GM12878 (cell line): ENCODE data around the gene EEF1E1. TPM values are rescaled to one million over a fixed set of nuclear protein-coding genes. Genes with fewer than 3 reads are reported as not detected.

ENCODE experiments used
- ATAC-seq: fragments of 200-7000 bp; cut with Tn5 transposase; 3 replicates; pipeline ENCODE4 v1.9.1; 2020; ENCODE audit warnings: mild to moderate bottlenecking, moderate library complexity
- BruUV-seq: library from RNA; stranded (reverse); fragments of 400-500 nt; replicated peaks from 2 replicates; lab custom pipeline; 2021; lab: Mats Ljungman, UMichigan
- CTCF ChIA-PET: fragments of 300-600 bp; sonication (Branson Sonifier 250); formaldehyde crosslinking; extraction: SDS; loops from one replicate; lab custom pipeline; 2021; ENCODE audit warnings: inconsistent platforms; lab: Yijun Ruan, JAX
- POLR2A ChIA-PET: fragments of 350-600 bp; formaldehyde crosslinking; extraction: SDS; loops from one replicate; lab custom pipeline; 2021; ENCODE audit warnings: inconsistent platforms; lab: Charles Lee
- RAD21 ChIA-PET: fragments of 300-600 bp; sonication (Branson Sonifier 250); formaldehyde crosslinking; loops from one replicate; lab custom pipeline; 2023; ENCODE audit warnings: antibody characterized with exemption; ENCODE audit not compliant: unreplicated experiment; lab: Charles Lee
- SMC1A ChIA-PET: fragments of 300-600 bp; sonication (Branson Sonifier 250); formaldehyde crosslinking; loops from one replicate; lab custom pipeline; 2023; ENCODE audit not compliant: unreplicated experiment, uncharacterized antibody; lab: Charles Lee
- DNase-seq: peaks from one replicate; pipeline ENCODE4 v3.0.0-alpha.2; 2011; ENCODE audit warnings: low read depth, low spot score
- FAIRE-seq: peaks from 3 replicates; lab custom pipeline; 2011; peaks lifted over from hg19 to GRCh38; lab: Jason Lieb, UNC
- H2AFZ ChIP-seq: 2 replicates; pipeline ENCODE4 v1.6.0; 2011; ENCODE audit warnings: low read depth, low read length, control low read depth; ENCODE audit not compliant: control insufficient read depth
- H3K27ac ChIP-seq: 2 replicates; pipeline ENCODE4 v1.5.1; 2011; ENCODE audit warnings: control low read depth; ENCODE audit not compliant: control insufficient read depth, insufficient read depth
- H3K27me3 ChIP-seq, 2 experiments: replicated peaks in 1 of 2; 2 replicates each; pipeline versions ENCODE4 v1.6.0 to v1.6.1; 2011; ENCODE audit warnings: low read length in 1 of 2; ENCODE audit not compliant: control insufficient read depth in 2 of 2, insufficient read depth in 2 of 2
- H3K36me3 ChIP-seq, 2 experiments: 2 replicates each; pipeline ENCODE4 v1.5.1; 2011; ENCODE audit warnings: low read length in 1 of 2; ENCODE audit not compliant: control insufficient read depth in 2 of 2, insufficient read depth in 2 of 2
- H3K4me1 ChIP-seq: 2 replicates; pipeline ENCODE4 v1.6.1; 2011; ENCODE audit warnings: mild to moderate bottlenecking, low read length, moderate library complexity, mixed read lengths; ENCODE audit not compliant: control insufficient read depth, insufficient read depth
- H3K4me2 ChIP-seq: 2 replicates; pipeline ENCODE4 v1.6.0; 2011; ENCODE audit warnings: control low read depth; ENCODE audit not compliant: control insufficient read depth, insufficient read depth
- H3K4me3 ChIP-seq: fragments of 200-600 bp; sonication (generic); 2 replicates; pipeline ENCODE4 v1.5.1; 2016
- H3K79me2 ChIP-seq: 2 replicates; pipeline ENCODE4 v1.6.0; 2011; ENCODE audit warnings: low read length; ENCODE audit not compliant: control insufficient read depth, insufficient read depth
- H3K9ac ChIP-seq: 2 replicates; pipeline ENCODE4 v1.8.0; 2011; ENCODE audit warnings: low read length, control low read depth, mixed read lengths; ENCODE audit not compliant: control insufficient read depth, insufficient read depth
- H3K9me3 ChIP-seq: replicated peaks from 3 replicates; pipeline ENCODE4 v1.5.1; 2011; ENCODE audit warnings: mild to moderate bottlenecking, low read length; ENCODE audit not compliant: control insufficient read depth, insufficient read depth
- H4K20me1 ChIP-seq: 2 replicates; pipeline ENCODE4 v1.6.0; 2011; ENCODE audit not compliant: control insufficient read depth, insufficient read depth
- HDAC6 ChIP-seq: fragments of 200-600 bp; sonication (generic); IDR thresholded peaks from one replicate; pipeline ENCODE4 v1.8.0; 2017; ENCODE audit warnings: antibody characterized with exemption; ENCODE audit not compliant: unreplicated experiment
- IKZF2 ChIP-seq, 2 experiments: fragments of 450-650 bp; IDR thresholded peaks; 2 replicates each; pipeline ENCODE4 v1.6.1; 2017; ENCODE audit warnings: mild to moderate bottlenecking in 2 of 2, moderate library complexity in 2 of 2
- PAX5 ChIP-seq: IDR thresholded peaks from 2 replicates; pipeline ENCODE4 v1.6.1; 2011; ENCODE audit warnings: low read depth, low read length, borderline replicate concordance
- SKIL ChIP-seq: fragments of 450-650 bp; IDR thresholded peaks from 2 replicates; pipeline ENCODE4 v1.6.1; 2017; ENCODE audit warnings: mild to moderate bottlenecking, low read depth, inconsistent platforms; ENCODE audit not compliant: poor library complexity, severe bottlenecking
- SUZ12 ChIP-seq: fragments of 200-600 bp; sonication (generic); IDR thresholded peaks from one replicate; pipeline ENCODE4 v1.6.1; 2018; ENCODE audit warnings: antibody characterized with exemption, mild to moderate bottlenecking; ENCODE audit not compliant: unreplicated experiment
- TCF7 ChIP-seq: IDR thresholded peaks from 2 replicates; pipeline ENCODE4 v1.6.1; 2014; ENCODE audit warnings: antibody characterized with exemption, borderline replicate concordance
- WGBS: methylation state at CpG from one replicate; pipeline ENCODE4 v1.1.6; 2016; ENCODE audit warnings: low lambda C conversion rate; ENCODE audit not compliant: insufficient replicate concordance, insufficient coverage; ENCODE audit errors: missing lambda C conversion rate; 5-methylcytosine and 5-hydroxymethylcytosine counted together
- in situ Hi-C: fragments of 300-500 bp; cut with MboI; formaldehyde crosslinking; loops from 9 replicates; pipeline ENCODE4 v1.14.3; 2018; ENCODE audit warnings: mixed read lengths
- intact Hi-C: fragments of 100-400 bp; cut with micrococcal nuclease; formaldehyde crosslinking; loops from one replicate; pipeline ENCODE4 v1.14.2; 2022; ENCODE audit not compliant: unreplicated experiment
- polyA plus RNA-seq, 11 experiments: library from polyadenylated mRNA; depleted of rRNA in 4 of 11; unstranded in 6 of 11; stranded (reverse) in 5 of 11; fragments of >200 nt; fragmentation: Nextera tagmentation in 4 of 11; fragmentation: Illumina TruSeq in 1 of 11; extraction: Ambion mirVana in 4 of 11; extraction: Trizol in 1 of 11; gene quantifications; 1 replicate in 1 of 11; 2 replicates in 10 of 11; pipeline versions ENCODE4 v1.2.1 to v1.2.3, GENCODE V29; 2011 to 2016; ENCODE audit warnings: inconsistent platforms in 2 of 11, missing spikeins in 2 of 11, low read depth in 1 of 11
- total RNA-seq, 4 experiments: library from RNA; depleted of rRNA in 3 of 4; stranded (reverse); fragments of >200 nt in 3 of 4; fragmentation: Illumina TruSeq in 1 of 4; extraction: Trizol in 1 of 4; gene quantifications; 2 replicates each; pipeline versions ENCODE4 v1.2.1 to v1.2.3, GENCODE V29; 2013 to 2021

The EEF1E1 gene
- total and polyA plus RNA-seq, 10 of the 15 experiments (the other 5 are each of a cell fraction or from before 2014, with no cell fraction given): 55.3 to 668 (median 121) TPM

GRCh38 chr6:8060346-8060745 is 42.0 kb downstream of the EEF1E1 start:
- CTCF ChIA-PET: interaction anchor here (0.6 to 4.8 kb wide), 8 partner anchors 21 to 445 kb away, joined by 3 to 81 read pairs (median 7); partner anchors contain the start of gene BMP6
- Histone ChIP-seq H3K9me3 (no peaks in the 10 kb centered on the region), H3K4me2 (no peak overlapping the region), H3K4me1 (peaks cover 8% of the 10 kb centered on the region), H3K79me2 (peaks cover 11% of the 10 kb centered on the region), H3K27ac (no peak overlapping the region), H4K20me1 (no peaks in the 10 kb centered on the region), H3K36me3 (peaks cover 0 to 5% of the 10 kb centered on the region in 2 experiments; a peak in 1 of 4 replicates), H3K9ac (no peak overlapping the region), H3K4me3 (no peak overlapping the region), H2AFZ (no peak overlapping the region), H3K27me3 (no peaks in the 10 kb centered on the region)
- DNase-seq: no peak
- RAD21 ChIA-PET: interaction anchor here (2.3 kb wide), 1 partner anchor 338 kb away, joined by 20 read pairs; no protein-coding TSS in a partner anchor
- ATAC-seq: no peak
- POLR2A ChIA-PET: no interaction called here
- in situ Hi-C loops: no loop called here
- 97% methylated on average over 3 of the region's 3 CpGs for WGBS
- SMC1A ChIA-PET: no interaction called here
- FAIRE-seq: no peak
- BruUV-seq: no TSS peak
- TF ChIP-seq IKZF2 (IDR thresholded peaks at IDR 0.05) (no peak), SUZ12 (no peak), HDAC6 (no peak), PAX5 (no peak), SKIL (no peak), TCF7 (no peak)
- intact Hi-C loops: loop anchor here (5.0 kb wide), 1 partner anchor 163 kb away; no protein-coding TSS in a partner anchor
